Liver (tissue), 9 donors: ENCODE results near the gene SCARF1. TPM values are rescaled to one million over a fixed set of nuclear protein-coding genes. Genes with fewer than 3 reads are reported as not detected.

Source experiments
- DNase-seq: peaks from one replicate; pipeline ENCODE4 v3.0.0-alpha.2; 2017; ENCODE audit warnings: low spot score
- H3K27ac ChIP-seq, 2 donors: one replicate each; pipeline ENCODE4 v1.7.0; 2013; ENCODE audit warnings: inconsistent platforms in 2 of 2, low read length in 2 of 2, control low read depth in 1 of 2, low read depth in 1 of 2, mild to moderate bottlenecking in 1 of 2
- H3K27me3 ChIP-seq, 4 donors: one replicate each; pipeline versions ENCODE4 v1.6.1 to v1.7.0; 2013; ENCODE audit warnings: low read length in 3 of 4, inconsistent platforms in 1 of 4, mild to moderate bottlenecking in 1 of 4, moderate library complexity in 1 of 4; ENCODE audit not compliant: control insufficient read depth in 4 of 4, insufficient read depth in 4 of 4
- H3K36me3 ChIP-seq, 4 donors: one replicate each; pipeline versions ENCODE4 v1.6.1 to v1.7.0; 2013; ENCODE audit warnings: low read length in 3 of 4, mild to moderate bottlenecking in 3 of 4, low read depth in 1 of 4, moderate library complexity in 1 of 4; ENCODE audit not compliant: control insufficient read depth in 4 of 4, insufficient read depth in 3 of 4
- H3K4me1 ChIP-seq, 4 donors: one replicate each; pipeline versions ENCODE4 v1.6.1 to v1.7.0; 2013; ENCODE audit warnings: low read length in 3 of 4, mild to moderate bottlenecking in 3 of 4, moderate library complexity in 1 of 4; ENCODE audit not compliant: control insufficient read depth in 4 of 4, insufficient read depth in 4 of 4
- H3K4me3 ChIP-seq, 3 donors: one replicate each; pipeline versions ENCODE4 v1.6.1 to v1.7.0; 2013; ENCODE audit warnings: low read length in 3 of 3, control low read depth in 1 of 3, low read depth in 1 of 3, mild to moderate bottlenecking in 1 of 3
- H3K9ac ChIP-seq, 2 donors: one replicate each; pipeline ENCODE4 v1.7.0; 2013; ENCODE audit warnings: low read length in 2 of 2, mild to moderate bottlenecking in 2 of 2, moderate library complexity in 2 of 2, control low read depth in 1 of 2, low read depth in 1 of 2
- H3K9me3 ChIP-seq, 4 donors: one replicate each; pipeline versions ENCODE4 v1.6.1 to v1.7.0; 2013; ENCODE audit warnings: low read length in 3 of 4; ENCODE audit not compliant: control insufficient read depth in 4 of 4
- CTCF ChIP-seq: fragments of 150-350 bp; IDR thresholded peaks from 2 replicates; pipeline ENCODE4 v1.5.1; 2017; ENCODE audit warnings: improper control_type of control experiment, low read depth, low read length; ENCODE audit not compliant: missing input control
- EGR1 ChIP-seq, 2 donors: IDR thresholded peaks; 2 replicates each; pipeline ENCODE4 v1.6.1; 2016 to 2018; ENCODE audit warnings: antibody characterized with exemption in 2 of 2, low read depth in 2 of 2
- FOXA1 ChIP-seq: IDR thresholded peaks from 2 replicates; pipeline ENCODE4 v1.6.1; 2016; ENCODE audit warnings: antibody characterized with exemption
- FOXA2 ChIP-seq: IDR thresholded peaks from 2 replicates; pipeline ENCODE4 v1.6.1; 2016; ENCODE audit warnings: antibody characterized with exemption
- GABPA ChIP-seq, 2 donors: IDR thresholded peaks in 1 of 2; conservative IDR thresholded peaks in 1 of 2; 2 replicates each; pipeline ENCODE4 v1.6.1; 2016; ENCODE audit warnings: antibody characterized with exemption in 2 of 2, mild to moderate bottlenecking in 1 of 2, moderate library complexity in 1 of 2
- HNF4A ChIP-seq, 2 donors: conservative IDR thresholded peaks; 2 replicates each; pipeline ENCODE4 v1.6.1; 2016; ENCODE audit warnings: antibody characterized with exemption in 2 of 2, mild to moderate bottlenecking in 2 of 2
- HNF4G ChIP-seq: IDR thresholded peaks from 2 replicates; pipeline ENCODE4 v1.6.1; 2016; ENCODE audit warnings: antibody characterized with exemption
- JUND ChIP-seq, 2 donors: IDR thresholded peaks; 2 replicates each; pipeline ENCODE4 v1.6.1; 2016; ENCODE audit warnings: antibody characterized with exemption in 2 of 2
- NR2F2 ChIP-seq: IDR thresholded peaks from 2 replicates; pipeline ENCODE4 v1.6.1; 2016; ENCODE audit warnings: antibody characterized with exemption
- RAD21 ChIP-seq, 2 donors: IDR thresholded peaks; 2 replicates each; pipeline ENCODE4 v1.6.1; 2016; ENCODE audit warnings: antibody characterized with exemption in 2 of 2, mild to moderate bottlenecking in 2 of 2
- RXRA ChIP-seq, 2 donors: IDR thresholded peaks; 2 replicates each; pipeline ENCODE4 v1.6.1; 2017 to 2018; ENCODE audit warnings: antibody characterized with exemption in 2 of 2, mild to moderate bottlenecking in 1 of 2
- SP1 ChIP-seq: IDR thresholded peaks from 2 replicates; pipeline ENCODE4 v1.6.1; 2018; ENCODE audit warnings: antibody characterized with exemption, mild to moderate bottlenecking
- YY1 ChIP-seq: IDR thresholded peaks from 2 replicates; pipeline ENCODE4 v1.6.1; 2016; ENCODE audit warnings: antibody characterized with exemption, mild to moderate bottlenecking
- WGBS: extraction: QIAGEN DNeasy Blood & Tissue Kit; methylation state at CpG from one replicate; pipeline ENCODE4 v1.1.7; 2013; 5-methylcytosine and 5-hydroxymethylcytosine counted together
- polyA plus RNA-seq, 2 donors: library from polyadenylated mRNA; stranded (reverse) in 1 of 2; unstranded in 1 of 2; fragments of 200-250 nt in 1 of 2; fragments of >200 nt in 1 of 2; fragmentation: Nextera tagmentation in 1 of 2; extraction: Ambion mirVana in 1 of 2; gene quantifications; one replicate each; pipeline versions ENCODE4 v1.2.1 to v1.2.3, GENCODE V29; 2013 to 2015
- total RNA-seq, 2 donors: library from RNA; depleted of rRNA; stranded (reverse); fragments of >200 nt; gene quantifications; one replicate each; pipeline ENCODE4 v1.2.3, GENCODE V29; 2014
- TF ChIP-seq, protein P1 (sequence below): IDR thresholded peaks from 2 replicates; pipeline ENCODE4 v1.6.1; 2016; ENCODE audit warnings: antibody characterized with exemption
- TF ChIP-seq, protein P2 (sequence below): IDR thresholded peaks from 2 replicates; pipeline ENCODE4 v1.6.1; 2016; ENCODE audit warnings: antibody characterized with exemption
- TF ChIP-seq, protein P3 (sequence below): IDR thresholded peaks from 2 replicates; pipeline ENCODE4 v1.6.1; 2016; ENCODE audit warnings: antibody characterized with exemption, mild to moderate bottlenecking
- donor health status: healthy.
- donor health status: healthy.
- donor health status: healthy.
- donor health status: healthy.
- donor health status: healthy.

The SCARF1 gene
- total and polyA plus RNA-seq, 4 donors = 1.3 to 11.9 (median 8.4) TPM

DNA sequence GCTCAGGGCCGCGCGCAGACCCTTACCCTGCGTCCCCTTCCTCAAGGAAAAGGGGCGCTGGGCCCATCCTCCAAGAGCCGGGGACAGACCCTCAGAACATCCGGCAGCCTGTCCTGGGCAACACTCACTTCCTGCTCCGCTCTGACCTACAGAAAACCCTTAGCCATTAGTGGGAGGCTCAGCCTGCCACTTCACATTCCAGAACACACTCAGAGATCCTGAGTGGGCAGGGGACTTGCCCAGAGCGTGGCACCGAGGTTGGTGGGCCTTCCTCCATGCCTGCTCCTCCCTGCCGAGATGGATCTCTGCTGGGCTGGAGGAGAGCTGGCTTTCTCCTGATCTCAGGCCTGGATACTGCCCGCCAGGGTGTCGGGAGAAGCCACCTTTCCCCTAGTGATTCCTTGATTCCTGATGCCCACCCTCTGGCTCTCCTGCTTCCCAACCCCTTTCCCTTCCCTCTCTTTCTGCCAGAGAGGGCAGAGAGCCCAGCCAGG lies 1.5 kb downstream of the SCARF1 start:
- no peak overlapping the region for H3K9ac ChIP-seq
- WGBS = 52% methylated on average over 13 of the region's 13 CpGs
- no peaks in the 10 kb centered on the region for H3K9me3 ChIP-seq
- H3K27ac ChIP-seq = peak overlapping the region; percentile 69 to 72
- peaks cover 10 to 44% (median 21%) of the 10 kb centered on the region in 4 donors for H3K4me1 ChIP-seq
- DNase-seq = no peak
- no peaks in the 10 kb centered on the region for H3K27me3 ChIP-seq
- peaks cover 0 to 8% (median 5%) of the 10 kb centered on the region in 4 donors for H3K36me3 ChIP-seq
- peak overlapping the region in 1 of 3 donors; percentile 43 for H3K4me3 ChIP-seq
- TF ChIP-seq SP1 = no peak
- no peak for TF ChIP-seq EGR1 (IDR thresholded peaks at IDR 0.05; ENCODE audit: low read depth in 2 of 2)
- TF ChIP-seq, protein P1, sequence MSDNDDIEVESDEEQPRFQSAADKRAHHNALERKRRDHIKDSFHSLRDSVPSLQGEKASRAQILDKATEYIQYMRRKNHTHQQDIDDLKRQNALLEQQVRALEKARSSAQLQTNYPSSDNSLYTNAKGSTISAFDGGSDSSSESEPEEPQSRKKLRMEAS = no peak
- TF ChIP-seq, protein P2, sequence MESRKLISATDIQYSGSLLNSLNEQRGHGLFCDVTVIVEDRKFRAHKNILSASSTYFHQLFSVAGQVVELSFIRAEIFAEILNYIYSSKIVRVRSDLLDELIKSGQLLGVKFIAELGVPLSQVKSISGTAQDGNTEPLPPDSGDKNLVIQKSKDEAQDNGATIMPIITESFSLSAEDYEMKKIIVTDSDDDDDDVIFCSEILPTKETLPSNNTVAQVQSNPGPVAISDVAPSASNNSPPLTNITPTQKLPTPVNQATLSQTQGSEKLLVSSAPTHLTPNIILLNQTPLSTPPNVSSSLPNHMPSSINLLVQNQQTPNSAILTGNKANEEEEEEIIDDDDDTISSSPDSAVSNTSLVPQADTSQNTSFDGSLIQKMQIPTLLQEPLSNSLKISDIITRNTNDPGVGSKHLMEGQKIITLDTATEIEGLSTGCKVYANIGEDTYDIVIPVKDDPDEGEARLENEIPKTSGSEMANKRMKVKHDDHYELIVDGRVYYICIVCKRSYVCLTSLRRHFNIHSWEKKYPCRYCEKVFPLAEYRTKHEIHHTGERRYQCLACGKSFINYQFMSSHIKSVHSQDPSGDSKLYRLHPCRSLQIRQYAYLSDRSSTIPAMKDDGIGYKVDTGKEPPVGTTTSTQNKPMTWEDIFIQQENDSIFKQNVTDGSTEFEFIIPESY = no peak
- TF ChIP-seq RXRA (IDR thresholded peaks at IDR 0.05) = no peak
- TF ChIP-seq RAD21 (IDR thresholded peaks at IDR 0.05) = no peak
- TF ChIP-seq JUND (IDR thresholded peaks at IDR 0.05) = no peak
- TF ChIP-seq FOXA2 = no peak
- TF ChIP-seq YY1 = no peak
- TF ChIP-seq CTCF = no peak
- TF ChIP-seq HNF4A (conservative IDR thresholded peaks at IDR 0.05) = no peak
- TF ChIP-seq HNF4G = no peak
- TF ChIP-seq, protein P3, sequence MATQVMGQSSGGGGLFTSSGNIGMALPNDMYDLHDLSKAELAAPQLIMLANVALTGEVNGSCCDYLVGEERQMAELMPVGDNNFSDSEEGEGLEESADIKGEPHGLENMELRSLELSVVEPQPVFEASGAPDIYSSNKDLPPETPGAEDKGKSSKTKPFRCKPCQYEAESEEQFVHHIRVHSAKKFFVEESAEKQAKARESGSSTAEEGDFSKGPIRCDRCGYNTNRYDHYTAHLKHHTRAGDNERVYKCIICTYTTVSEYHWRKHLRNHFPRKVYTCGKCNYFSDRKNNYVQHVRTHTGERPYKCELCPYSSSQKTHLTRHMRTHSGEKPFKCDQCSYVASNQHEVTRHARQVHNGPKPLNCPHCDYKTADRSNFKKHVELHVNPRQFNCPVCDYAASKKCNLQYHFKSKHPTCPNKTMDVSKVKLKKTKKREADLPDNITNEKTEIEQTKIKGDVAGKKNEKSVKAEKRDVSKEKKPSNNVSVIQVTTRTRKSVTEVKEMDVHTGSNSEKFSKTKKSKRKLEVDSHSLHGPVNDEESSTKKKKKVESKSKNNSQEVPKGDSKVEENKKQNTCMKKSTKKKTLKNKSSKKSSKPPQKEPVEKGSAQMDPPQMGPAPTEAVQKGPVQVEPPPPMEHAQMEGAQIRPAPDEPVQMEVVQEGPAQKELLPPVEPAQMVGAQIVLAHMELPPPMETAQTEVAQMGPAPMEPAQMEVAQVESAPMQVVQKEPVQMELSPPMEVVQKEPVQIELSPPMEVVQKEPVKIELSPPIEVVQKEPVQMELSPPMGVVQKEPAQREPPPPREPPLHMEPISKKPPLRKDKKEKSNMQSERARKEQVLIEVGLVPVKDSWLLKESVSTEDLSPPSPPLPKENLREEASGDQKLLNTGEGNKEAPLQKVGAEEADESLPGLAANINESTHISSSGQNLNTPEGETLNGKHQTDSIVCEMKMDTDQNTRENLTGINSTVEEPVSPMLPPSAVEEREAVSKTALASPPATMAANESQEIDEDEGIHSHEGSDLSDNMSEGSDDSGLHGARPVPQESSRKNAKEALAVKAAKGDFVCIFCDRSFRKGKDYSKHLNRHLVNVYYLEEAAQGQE = no peak
- no peak for TF ChIP-seq FOXA1
- TF ChIP-seq GABPA (IDR thresholded peaks at IDR 0.05 in 1 of 2, conservative IDR thresholded peaks at IDR 0.05 in 1 of 2) = no peak
- no peak for TF ChIP-seq NR2F2
